ENCODE data around the gene COMMD4.
"Not testable (repeated sequence)": the region's sequence is repeated elsewhere in the genome, so short reads cannot be mapped to it uniquely, and the experiment has no call there.

Gene COMMD4

DNA sequence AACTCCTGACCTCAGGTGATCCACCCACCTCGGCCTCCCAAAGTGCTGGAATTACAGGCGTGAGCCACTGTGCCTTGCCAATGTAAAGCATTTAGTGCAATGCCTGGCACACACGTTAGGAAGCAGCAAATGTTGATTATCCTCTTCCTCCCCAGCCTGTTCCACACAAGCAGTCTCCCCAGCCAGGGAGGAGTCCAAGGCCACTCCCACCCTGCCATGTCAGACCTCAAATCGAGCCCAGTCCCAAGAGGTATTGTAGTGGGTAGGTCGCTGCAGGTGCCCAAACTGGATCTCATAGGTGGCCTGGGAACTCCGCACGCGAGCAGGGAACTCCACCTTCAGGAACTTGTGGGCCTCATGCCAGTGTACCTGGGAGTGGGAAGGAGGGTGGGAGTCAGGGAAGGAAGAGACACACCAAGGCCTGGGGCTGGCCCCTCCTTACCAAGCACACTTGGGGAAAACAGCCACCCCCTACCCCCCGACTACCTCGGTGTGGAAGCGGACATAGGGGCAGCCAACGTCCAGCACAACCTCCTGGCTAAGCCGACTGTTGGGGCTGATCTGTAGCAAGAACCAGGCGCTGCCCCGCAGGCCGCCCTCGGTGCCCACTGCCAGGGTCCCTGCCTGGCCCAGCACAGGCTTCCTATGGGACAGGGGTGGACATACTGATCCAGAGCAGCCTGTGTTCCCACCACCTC lies 22.3 kb downstream of the COMMD4 start:
- no peak for DNase-seq

DNA sequence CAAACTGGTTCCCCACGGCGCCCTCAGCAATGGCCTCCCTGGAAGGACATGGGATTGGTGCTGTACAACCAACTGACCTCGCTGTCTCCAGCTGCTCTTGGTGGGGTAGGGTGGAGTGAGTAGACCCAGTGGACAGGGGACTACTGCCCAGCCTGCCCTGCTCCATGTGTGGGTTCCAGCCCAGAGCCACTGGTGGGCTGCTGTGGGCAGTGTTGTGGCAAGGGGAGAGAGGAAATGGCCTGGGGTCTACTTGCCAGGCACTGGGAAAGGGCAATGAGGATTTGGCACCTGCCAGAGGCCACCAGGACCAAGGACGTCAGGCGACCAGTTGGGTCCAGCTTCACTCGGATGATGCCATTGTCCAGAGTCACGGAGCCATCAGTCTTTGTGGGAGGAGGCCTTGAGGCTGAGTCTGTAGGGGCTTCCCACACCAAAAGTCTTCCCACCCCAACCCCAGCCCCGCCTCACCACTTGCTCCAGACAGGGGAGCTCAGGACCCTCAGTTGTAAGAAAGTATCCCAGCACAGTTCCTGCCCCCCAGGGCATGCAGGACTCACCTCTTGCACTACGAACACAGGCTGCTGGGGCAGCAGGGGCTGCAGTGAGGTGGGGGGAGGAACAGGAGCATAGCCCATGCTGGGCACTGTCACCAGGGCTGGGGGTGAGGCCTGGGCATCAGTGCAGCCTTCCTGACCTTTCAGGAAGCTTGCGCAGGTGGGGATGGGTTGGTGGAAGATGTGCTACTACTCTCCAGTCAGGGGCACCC lies 23.1 kb downstream of the COMMD4 start:
- no peak for DNase-seq

DNA sequence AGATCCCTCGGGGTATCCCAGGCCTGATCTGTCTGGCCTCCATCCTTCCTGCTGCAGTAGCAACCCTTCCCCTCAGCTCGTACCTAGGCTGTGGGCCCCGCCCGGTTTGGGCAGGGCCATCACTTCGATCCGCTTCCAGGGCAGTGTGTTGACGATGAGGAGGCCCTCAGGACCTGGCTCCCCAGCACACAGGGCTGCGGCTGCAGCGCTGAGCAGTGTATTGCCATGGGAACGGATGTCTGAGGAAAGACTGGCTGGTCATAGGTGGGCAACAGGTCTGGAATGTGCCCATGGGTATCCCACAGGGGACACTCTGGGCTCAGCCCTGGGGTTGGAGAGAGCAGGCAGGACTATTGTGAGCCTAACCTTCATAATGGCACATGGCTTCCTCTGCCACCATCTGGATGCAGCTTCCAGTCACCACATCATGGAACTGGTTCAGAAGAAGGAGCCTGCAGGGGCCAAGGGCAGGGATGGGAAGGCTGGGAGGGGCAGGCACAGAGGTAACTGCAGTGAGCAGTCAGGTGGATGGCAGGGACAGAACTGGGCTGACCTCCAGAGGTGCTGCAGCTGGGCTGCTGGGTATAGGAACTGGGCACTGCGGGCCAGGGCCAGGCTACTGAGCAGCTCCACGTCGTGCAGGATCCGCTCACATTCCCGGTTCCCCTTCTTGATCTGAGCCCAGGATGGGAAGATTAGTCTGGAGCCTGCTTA lies 23.8 kb downstream of the COMMD4 start:
- no peak for DNase-seq

DNA sequence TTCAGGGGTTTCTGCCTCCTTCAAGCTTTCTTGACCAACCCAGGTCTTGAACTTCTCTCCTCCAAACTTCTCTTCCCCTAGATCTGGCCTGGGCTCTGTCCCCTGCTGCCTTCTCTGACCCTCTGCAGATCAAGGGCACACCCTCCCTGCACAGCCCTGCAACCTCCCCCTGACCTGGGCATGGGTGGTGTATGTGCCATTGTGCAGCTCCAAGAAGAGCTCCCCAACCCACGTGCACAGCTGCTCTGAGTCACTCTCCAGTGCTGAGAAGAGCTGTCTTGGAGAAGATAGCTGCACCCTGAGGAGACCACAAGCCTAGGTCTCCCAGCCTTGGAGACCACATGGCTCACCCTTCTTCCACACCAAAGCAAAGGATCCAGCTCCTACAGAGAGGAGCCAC lies 24.5 kb downstream of the COMMD4 start:
- DNase-seq = no peak

DNA sequence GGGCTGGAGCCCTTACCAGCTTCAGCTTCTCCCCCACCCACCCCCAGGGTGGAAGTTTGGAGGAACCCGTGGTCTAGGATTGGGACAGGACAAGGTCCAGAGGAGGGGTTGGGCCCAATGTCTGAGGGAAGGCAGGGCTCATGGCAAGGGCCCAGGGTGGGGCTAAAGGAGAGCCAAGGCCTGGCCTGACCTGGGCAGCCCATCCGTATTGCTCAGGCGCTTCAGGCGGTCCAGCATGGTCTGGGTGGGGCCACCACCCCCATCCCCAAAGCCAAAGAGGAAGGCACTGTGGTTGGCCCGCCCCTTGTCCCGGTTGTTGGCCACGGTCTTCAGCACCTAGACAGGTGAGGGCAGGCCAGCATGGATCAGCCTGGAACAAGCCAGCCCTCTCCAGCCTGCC lies 25.0 kb downstream of the COMMD4 start:
- DNase-seq = no peak

DNA sequence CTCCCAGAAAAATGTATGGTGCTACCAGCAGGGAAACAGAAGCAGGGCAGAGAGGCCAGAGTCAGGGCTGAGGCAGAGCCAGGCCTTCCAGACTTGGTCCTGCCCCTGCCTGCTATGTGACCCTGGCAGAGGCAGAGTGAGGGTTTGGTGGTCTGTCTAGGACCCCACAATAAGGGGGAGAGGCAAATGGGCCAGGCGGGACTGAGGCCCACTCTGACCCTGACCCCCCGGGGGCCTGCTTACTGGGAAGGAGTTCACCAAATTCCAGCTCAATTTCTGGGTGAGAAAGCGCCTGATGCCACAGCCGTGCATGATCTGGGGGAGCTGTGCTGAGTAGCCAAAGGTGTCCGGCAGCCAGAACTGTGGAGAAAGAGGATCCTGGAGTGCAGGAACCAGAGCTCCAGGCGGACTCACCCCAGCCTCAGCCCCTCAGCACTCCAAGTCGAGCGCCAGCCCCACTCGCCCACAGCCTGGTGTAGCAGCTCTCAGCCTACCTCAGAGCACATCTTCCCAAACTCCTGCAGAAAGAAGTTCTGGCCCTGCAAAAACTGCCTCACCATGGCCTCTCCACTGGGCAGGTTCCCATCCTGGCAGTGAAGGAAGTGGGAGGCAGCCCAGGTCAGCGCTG lies 25.6 kb downstream of the COMMD4 start:
- DNase-seq = no peak

DNA sequence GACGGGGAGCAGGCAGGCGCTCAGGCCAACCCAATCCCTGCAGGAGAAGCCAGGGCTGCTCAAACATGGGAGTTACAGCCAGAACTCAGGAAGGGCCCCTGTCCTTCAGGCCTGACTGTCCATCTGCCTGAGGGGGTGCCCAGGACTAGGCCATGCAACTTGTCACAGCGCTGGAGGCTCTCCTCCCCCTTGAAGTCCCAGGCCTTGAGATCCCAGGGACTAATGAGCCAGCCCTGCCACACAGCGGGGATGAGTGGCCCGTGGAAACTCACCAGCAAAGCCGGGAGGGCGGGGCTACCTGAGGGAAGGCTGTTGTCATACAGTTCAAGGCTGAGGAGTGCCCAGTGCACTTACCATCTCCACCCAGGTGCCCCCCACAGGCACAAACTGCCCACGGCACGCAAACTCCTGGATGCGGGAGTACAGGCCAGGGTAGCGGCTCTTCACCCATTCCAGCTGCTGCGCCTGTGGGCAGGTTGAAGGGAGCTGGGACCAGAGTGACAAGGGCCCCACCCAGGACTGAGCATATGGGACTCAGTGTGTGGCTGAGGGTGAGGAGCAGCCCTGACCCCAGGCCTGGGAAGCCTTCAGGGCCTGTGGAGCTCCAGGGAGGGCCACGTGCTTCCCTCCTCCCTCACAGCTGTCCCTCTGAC lies 26.3 kb downstream of the COMMD4 start:
- DNase-seq = no peak

DNA sequence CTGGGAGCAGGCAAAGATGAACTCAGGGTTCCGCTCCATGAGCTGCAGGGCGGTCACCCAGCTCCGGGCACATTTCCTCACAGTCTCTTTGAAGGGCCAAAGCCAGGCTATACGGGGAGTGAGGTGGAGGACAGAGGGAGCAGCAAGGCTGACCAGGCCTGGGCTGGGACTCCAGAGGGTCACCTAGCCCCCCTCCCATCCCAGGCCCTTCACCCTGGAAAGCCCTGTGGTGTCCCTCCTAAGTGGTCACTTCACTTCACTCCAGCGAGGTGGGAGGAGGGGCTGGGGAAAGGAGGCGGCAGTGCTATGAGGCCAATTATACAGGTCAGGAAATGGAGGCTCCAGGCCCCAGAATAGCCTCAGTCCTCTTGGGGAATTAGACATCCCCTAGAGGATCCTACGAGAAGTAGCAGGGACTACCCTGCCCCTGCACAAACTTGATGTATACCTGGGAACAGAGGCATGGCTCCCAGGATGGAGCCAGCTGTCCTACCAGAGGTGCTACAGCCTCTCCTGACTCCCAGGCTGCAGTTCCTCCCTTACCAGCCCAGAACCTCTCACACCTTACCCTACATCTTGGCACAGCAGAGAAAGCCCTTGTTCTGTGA lies 26.9 kb downstream of the COMMD4 start:
- DNase-seq = no peak

DNA sequence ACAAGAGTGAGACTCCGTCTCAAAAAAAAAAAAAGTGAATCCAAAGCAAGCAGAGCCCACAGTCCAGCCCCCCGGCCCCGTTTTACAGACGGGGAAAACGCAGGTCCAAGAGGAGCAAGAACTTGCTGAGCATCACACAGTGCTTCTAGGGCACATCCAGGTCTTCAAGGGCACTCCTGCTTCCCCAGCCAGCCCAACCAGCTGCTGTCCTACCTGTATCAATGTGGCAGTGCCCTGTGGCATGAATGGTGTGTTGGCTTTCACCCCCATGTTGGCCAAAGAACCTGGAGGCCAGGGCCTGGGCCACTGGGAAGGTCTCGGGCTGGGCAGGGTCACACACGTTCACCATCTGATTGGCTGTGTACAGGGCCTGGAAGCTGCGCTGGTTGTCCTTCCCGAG lies 27.9 kb downstream of the COMMD4 start:
- no peak for DNase-seq

DNA sequence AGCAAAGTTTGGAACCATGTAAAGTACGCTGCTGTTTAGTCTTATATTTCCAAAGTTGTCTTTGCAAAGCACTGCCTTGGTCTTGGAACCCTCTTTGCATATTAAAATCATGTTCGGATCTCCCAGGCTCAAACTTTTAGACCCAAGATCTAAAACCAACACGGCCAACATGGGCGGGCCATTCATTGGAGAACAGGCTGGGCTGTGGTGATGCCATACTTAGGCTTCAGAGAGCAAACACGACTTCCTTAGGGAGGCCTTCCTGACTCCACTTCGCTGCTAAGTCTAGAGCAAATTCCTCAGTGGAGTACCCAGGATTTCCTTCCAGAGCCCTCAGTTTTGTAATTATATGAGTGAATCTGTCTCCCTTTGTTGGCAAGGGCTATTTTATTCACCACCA lies 29.0 kb downstream of the COMMD4 start:
- no peak for DNase-seq

DNA sequence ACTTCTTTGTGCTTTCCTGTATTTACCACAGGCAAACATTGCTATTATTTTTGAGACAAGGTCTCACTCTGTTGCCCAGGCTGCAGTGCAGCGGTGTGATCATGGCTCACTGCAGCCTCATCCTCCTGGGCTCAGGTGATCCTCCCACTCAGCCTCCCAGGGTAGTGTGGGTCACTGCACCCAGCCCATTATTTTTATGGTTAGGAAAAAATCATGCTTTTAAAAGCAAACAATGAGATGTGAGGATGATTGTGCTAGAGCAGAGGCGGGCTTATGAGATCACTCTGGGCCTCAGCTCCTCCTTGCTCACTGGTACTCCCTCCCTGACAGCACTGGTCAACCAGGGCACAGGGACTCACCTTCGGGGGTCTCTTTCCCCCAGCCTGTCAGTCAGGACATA lies 30.3 kb downstream of the COMMD4 start:
- no peak for DNase-seq

DNA sequence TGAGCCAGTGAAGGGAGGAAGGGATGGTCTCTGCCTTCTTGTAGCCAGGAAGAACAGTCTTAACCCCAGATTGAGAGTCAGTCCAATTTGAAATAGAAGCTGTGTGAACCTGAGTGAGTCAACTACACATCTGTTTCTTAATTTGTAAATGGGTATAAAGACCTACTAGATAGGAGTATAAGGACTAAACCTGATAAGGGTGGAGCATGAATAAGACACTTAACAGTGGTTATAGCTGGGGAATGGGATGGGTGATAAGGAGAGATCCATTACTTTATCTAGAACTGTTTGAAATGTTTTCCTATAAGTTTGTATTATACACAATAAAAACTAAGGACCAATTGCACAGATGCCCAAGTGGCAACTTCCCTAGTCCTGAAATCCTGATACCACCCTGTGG lies 31.1 kb downstream of the COMMD4 start:
- DNase-seq = no peak

DNA sequence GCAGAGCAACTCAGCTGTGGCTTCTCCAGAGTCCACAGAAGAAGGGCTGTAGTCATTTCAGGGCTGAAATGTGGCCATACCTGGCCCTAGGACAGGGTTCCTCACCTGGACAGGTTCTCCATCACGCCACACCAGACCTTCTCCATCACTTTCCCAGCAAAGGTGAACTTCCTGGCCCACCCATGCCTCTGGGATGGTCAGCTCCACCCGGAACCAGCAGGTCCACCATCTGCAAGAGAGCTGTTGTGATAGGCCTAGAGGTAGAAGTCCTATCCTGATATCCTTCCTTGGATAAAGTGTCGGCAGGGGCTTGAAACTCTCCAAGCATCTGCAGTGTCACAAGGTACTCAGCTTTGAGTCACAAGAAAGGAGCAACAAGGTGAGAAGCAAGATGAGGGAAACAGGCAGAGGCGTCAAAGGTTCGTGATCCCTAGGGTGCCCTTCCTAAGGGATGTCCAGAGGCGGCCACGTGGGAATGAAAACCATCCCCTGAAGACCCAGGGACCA lies 31.6 kb downstream of the COMMD4 start:
- no peak for DNase-seq

DNA sequence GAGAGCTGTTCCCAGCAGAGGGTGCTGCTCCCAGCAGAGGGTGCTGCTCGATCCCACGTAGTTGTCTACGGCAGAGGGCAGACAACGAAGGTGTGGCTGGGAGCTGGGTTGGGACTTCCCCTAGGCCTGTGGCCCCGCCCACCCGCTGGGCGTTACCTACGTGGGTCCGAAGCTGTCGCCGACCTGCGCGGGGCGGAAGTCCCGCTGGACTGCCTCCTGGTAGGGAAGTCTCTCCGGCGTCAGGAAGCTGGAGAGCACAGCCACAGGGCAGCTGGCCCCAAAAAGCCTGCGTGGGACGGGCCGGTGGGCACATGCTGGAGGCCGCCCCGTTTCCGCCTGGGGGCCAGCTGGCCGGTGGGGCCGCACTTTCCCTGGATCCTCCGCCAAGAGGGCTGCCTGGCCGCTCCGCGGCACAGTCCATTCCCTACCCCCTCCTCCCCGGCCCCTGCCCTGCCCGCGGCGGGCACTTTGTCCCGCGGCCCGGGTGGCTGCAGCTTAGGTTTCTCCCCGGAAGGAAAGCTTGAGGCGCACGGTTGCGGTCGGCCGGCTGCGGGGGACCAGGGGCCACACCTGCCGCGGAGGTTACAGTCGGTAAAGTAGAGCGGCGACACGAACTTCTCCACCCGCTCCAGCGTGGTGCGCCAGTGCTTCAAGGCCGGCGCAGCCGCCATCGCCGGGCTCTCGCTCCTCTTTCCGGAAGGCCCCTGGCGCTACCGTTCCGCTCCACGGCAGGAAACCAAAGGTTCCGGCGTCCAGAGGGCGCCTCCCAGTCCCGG lies 32.2 kb downstream of the COMMD4 start, which contains the start of gene MAN2C1:
TSS of gene MAN2C1 (minus strand) at position 695 of the 776 bp plus-strand sequence. CDS start at position 671, 24 bp downstream.
- DNase-seq = peak; percentile 54

DNA sequence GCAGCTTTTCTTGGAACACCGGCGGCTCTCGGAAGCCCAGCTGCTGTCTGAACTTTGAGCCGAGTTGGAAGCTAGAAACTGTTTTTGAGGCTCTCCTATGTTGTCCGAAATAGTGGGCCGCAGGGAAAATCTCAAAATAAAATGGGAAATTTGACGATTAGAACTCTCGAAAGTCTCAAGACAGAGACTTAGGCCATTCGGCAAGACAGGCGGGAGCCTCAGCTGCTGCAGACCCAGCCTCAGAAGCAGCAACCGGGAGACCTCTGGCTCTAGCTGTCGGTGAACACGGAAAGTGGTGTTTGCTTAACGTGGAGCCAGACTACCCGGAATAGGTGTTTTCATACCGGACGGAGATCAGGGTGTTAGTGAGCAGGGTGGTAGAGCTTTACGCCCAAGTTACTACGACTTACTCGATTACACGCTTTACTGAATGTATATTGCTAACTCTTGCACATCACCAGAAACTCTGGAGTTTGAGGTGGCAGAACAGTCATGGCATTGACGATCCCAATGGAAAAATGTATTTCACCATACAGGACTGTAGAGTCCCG lies 32.9 kb downstream of the COMMD4 start:
- no peak for DNase-seq

DNA sequence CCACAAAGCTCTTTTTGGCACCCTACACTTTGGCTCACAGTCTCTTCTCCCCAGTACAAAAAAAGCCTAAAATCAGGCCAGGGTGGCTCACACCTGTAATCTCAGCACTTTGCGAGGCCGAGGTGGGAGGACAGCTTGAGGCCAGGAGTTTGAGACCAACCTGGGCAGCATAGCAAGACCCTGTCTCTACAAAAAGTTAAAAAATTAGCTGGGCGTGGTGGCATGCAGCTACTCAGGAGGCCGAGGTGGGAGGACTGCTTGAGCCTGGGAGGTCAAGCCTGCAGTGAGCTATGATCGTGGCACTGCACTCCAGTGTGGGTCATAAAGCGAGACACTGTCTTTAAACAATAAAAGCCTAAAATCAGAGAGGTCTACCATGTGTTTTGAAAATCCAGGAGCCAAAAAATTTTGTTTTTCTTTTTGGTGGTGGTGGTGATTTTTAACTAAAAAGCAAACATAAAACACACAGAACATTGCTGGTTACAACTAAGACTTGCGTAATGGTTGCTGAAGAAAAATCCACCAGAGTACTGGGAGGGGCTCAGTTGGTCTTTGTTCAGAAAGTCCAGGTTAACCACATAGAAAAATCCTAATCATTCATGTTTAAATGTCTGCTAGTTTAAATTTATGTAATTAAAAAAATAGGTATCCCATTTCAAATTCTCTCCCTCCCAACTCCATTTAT lies 34.2 kb downstream of the COMMD4 start:
- no peak for DNase-seq

DNA sequence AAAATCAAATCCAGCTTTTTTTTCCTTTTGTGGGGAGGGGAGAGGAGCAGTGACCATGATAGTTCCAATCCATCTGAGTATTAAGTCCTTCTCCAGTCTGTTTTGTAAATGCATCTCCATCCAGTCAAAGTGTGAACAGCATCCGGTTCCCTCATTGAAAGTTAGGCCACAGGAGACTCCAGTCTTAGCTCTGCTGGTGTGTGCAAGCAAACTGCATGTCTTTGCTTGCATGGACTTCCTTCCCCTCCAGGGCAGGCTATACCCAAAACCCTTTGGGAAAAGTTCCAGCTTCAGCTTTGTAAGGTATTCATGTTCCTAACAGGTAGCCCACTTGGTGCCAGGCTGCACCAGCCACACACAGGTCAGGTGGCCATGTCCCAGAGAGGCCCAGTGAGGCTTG lies 35.6 kb downstream of the COMMD4 start:
- DNase-seq = no peak

DNA sequence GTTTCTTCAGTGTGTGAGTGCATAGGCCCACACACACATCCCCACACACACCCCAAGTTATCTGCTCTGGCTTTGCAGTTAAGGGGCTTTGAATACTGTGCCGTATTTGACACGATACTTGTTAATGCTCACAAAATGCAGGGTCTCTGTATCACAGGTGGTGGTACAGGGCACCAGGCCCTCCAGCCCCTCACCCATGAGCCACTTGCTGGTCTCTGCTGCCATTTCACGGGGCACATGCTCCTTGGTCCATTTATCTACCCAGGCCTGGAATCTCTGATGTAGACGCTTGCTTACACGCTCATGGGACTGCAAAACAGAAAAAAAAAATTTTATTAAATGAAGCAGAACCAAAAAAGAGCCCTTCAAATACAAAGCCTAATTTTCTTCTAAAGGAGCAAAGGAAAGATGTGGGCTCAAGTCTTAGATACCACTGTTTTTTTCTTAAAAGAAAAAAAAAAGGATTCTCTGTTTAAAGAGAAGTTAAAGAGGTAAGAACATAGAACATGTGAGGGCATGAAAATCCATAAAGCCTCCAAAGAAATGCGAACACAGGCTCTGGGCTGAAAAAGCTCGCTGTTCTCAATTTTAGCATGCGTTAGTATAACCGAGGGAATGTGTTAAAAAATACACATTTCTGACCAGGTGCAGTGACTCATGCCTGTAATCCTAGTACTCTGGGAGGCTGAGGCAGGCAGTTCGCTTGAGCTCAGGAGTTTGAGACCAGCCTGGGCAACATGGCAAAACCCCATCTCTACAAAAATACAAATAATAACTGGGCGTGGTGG lies 36.2 kb downstream of the COMMD4 start:
- DNase-seq = no peak

DNA sequence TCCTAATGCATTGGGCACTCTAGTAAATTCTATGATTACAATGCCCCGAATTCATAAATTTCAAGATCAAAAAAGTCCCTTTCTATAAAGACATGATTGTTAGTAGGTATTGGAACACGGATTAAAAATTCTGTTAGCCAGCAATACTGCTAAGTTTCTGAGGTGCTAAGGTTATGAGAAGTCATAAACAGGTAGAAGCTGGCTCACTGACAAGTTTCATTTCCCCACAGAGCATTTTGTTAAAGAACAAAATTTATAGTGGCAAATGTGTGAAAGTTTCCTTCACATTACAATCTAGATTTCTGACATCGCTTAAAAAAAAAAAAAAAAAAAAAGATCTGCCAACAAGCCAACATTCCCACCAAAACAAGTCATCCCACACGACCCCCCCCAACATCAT lies 44.9 kb downstream of the COMMD4 start:
- no peak for DNase-seq

DNA sequence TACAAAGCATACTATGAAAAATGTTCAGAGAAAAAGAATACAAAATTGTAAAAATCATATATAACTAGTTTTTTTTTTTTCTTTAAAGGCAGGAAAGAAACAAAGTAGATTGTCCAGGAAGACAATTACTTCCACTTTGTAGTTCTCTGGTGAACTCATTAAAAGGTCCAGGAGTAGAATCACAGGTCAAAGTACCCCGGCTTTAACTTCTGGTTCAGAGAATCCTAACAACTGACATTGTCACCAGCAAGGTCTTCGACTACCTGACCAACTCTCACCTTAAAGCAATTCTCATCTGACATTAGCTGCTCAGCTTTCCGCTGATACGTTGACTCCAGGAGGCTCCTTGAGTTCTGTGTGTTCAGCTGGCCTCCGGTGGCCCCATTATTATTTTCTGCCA lies 48.1 kb downstream of the COMMD4 start:
- DNase-seq = not testable (repeated sequence)

Measured in NCI-H2029 treated with DMSO at 0.1 percent for 48 hours (cell line).